HepG2 (cell line): ENCODE measurements around the gene RAD51D. TPM values are rescaled to one million over a fixed set of nuclear protein-coding genes. Genes with fewer than 3 reads are reported as not detected.

Experiments used
- HNRNPLL ChIP-seq: fragments of 200-400 bp; formaldehyde crosslinking; IDR thresholded peaks from 2 replicates; pipeline ENCODE4 v1.6.1; 2017; ENCODE audit warnings: mild to moderate bottlenecking, low read depth, low read length; ENCODE audit not compliant: poor library complexity, severe bottlenecking
- HOXD1 ChIP-seq: sonication (generic); formaldehyde crosslinking; IDR thresholded peaks from 2 replicates; pipeline ENCODE4 v1.5.0; 2020; ENCODE audit warnings: missing genetic modification reagents
- PHF20 ChIP-seq: sonication (generic); formaldehyde crosslinking; IDR thresholded peaks from 2 replicates; pipeline ENCODE4 v1.5.0; 2020; ENCODE audit warnings: mild to moderate bottlenecking, missing genetic modification reagents
- SP1 ChIP-seq, 2 experiments: fragments of 450-650 bp in 1 of 2; sonication (generic) in 1 of 2; formaldehyde crosslinking in 1 of 2; IDR thresholded peaks; 2 replicates each; pipeline versions ENCODE4 v1.4.0 to v1.6.1; 2016 to 2020; ENCODE audit warnings: missing genetic modification reagents in 1 of 2
- polyA plus RNA-seq, 8 experiments: library from polyadenylated mRNA; depleted of rRNA in 3 of 8; stranded (reverse) in 7 of 8; unstranded in 1 of 8; fragments of >200 nt; fragmentation: Illumina TruSeq in 4 of 8; extraction: Trizol in 4 of 8; gene quantifications; 2 replicates each; pipeline versions ENCODE4 v1.2.1 to v1.2.3, GENCODE V29; 2011 to 2016; ENCODE audit warnings: low read depth in 4 of 8, missing spikeins in 1 of 8, mixed read lengths in 1 of 8; ENCODE audit not compliant: insufficient read depth in 1 of 8
- total RNA-seq, 5 experiments: library from RNA; depleted of rRNA; stranded (reverse); fragments of >200 nt; fragmentation: Illumina TruSeq; extraction: Trizol; gene quantifications; 2 replicates each; pipeline ENCODE4 v1.2.3, GENCODE V29; 2016; ENCODE audit warnings: low read depth in 1 of 5
- TF ChIP-seq, protein P1 (sequence below): sonication (generic); formaldehyde crosslinking; IDR thresholded peaks from 2 replicates; pipeline ENCODE4 v1.8.1; 2023; ENCODE audit warnings: mild to moderate bottlenecking, missing genetic modification reagents
- TF ChIP-seq, protein P2 (sequence below): sonication (generic); formaldehyde crosslinking; IDR thresholded peaks from 2 replicates; pipeline ENCODE4; 2020; ENCODE audit warnings: missing genetic modification reagents, mild to moderate bottlenecking, borderline replicate concordance
- TF ChIP-seq, protein P3 (sequence below): sonication (generic); formaldehyde crosslinking; IDR thresholded peaks from 2 replicates; pipeline ENCODE4 v1.8.0; 2022; ENCODE audit warnings: mild to moderate bottlenecking, missing genetic modification reagents
- TF ChIP-seq, protein P4 (sequence below): sonication (generic); formaldehyde crosslinking; IDR thresholded peaks from 2 replicates; pipeline ENCODE4 v1.5.1; 2020; ENCODE audit warnings: mild to moderate bottlenecking, missing genetic modification reagents, moderate library complexity
- TF ChIP-seq, protein P5 (sequence below): sonication (generic); formaldehyde crosslinking; IDR thresholded peaks from 2 replicates; pipeline ENCODE4 v1.4.0; 2020; ENCODE audit warnings: missing genetic modification reagents
- TF ChIP-seq, protein P6 (sequence below): IDR thresholded peaks from 2 replicates; pipeline ENCODE4 v1.6.1; 2016; ENCODE audit warnings: missing genetic modification reagents, missing compliant biosample characterization

Gene RAD51D
- total and polyA plus RNA-seq, 2 of the 13 experiments (the other 11 are each of a cell fraction or from before 2014, with no cell fraction given), result 6.7 to 13.1 TPM

DNA sequence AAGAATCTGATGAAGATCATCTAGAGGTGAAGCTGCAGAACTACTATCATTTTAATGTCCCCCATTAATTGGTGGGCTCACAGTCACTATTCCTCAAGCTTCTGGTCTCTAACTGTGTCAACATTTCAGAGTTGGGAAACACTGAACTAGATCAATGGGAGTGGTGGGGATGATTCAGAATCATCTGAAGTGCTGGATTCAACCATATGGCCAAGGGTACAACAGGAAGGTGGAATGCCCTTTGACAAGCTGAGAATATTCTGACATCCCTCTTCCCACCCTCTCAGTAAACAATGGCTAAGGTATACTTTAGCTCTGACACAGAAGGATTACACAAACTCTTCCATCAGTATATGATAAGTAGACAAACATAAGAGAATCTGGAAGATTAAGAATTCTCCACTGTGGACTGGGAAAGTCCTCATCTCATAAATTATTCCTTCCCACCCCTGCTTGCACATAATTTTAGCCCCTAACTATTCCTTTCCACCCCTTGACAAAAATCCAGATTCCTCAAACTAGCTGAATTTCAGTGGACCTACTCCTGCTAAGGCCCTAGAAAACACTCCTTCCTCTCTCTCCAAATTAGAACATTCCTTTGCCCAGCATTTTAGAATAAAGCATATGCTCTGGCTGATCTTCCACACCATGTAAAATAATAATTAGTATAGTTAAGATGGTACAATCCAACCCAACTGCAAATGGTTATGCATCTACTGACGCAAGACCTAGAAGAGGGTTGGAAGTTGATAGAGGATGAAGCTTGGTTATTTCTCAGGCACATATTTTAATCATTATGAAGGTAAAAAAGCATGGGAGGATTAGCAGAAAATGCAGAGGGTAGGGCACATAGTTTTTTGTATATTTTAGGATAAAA, 39.9 kb downstream of the RAD51D start (continued):
- TF ChIP-seq SP1 (IDR thresholded peaks at IDR 0.05) (no peak), SP1 (CRISPR knock-in tag; IDR thresholded peaks at IDR 0.05) (no peak; the same call in 1 of the 2 replicates), HOXD1 (no peak), HNRNPLL (no peak), PHF20 (CRISPR knock-in tag) (no peak)
- TF ChIP-seq, protein P1, sequence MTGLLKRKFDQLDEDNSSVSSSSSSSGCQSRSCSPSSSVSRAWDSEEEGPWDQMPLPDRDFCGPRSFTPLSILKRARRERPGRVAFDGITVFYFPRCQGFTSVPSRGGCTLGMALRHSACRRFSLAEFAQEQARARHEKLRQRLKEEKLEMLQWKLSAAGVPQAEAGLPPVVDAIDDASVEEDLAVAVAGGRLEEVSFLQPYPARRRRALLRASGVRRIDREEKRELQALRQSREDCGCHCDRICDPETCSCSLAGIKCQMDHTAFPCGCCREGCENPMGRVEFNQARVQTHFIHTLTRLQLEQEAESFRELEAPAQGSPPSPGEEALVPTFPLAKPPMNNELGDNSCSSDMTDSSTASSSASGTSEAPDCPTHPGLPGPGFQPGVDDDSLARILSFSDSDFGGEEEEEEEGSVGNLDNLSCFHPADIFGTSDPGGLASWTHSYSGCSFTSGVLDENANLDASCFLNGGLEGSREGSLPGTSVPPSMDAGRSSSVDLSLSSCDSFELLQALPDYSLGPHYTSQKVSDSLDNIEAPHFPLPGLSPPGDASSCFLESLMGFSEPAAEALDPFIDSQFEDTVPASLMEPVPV (CRISPR knock-in tag), result no peak
- TF ChIP-seq, protein P2, sequence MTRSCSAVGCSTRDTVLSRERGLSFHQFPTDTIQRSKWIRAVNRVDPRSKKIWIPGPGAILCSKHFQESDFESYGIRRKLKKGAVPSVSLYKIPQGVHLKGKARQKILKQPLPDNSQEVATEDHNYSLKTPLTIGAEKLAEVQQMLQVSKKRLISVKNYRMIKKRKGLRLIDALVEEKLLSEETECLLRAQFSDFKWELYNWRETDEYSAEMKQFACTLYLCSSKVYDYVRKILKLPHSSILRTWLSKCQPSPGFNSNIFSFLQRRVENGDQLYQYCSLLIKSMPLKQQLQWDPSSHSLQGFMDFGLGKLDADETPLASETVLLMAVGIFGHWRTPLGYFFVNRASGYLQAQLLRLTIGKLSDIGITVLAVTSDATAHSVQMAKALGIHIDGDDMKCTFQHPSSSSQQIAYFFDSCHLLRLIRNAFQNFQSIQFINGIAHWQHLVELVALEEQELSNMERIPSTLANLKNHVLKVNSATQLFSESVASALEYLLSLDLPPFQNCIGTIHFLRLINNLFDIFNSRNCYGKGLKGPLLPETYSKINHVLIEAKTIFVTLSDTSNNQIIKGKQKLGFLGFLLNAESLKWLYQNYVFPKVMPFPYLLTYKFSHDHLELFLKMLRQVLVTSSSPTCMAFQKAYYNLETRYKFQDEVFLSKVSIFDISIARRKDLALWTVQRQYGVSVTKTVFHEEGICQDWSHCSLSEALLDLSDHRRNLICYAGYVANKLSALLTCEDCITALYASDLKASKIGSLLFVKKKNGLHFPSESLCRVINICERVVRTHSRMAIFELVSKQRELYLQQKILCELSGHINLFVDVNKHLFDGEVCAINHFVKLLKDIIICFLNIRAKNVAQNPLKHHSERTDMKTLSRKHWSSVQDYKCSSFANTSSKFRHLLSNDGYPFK, result no peak
- TF ChIP-seq, protein P3, sequence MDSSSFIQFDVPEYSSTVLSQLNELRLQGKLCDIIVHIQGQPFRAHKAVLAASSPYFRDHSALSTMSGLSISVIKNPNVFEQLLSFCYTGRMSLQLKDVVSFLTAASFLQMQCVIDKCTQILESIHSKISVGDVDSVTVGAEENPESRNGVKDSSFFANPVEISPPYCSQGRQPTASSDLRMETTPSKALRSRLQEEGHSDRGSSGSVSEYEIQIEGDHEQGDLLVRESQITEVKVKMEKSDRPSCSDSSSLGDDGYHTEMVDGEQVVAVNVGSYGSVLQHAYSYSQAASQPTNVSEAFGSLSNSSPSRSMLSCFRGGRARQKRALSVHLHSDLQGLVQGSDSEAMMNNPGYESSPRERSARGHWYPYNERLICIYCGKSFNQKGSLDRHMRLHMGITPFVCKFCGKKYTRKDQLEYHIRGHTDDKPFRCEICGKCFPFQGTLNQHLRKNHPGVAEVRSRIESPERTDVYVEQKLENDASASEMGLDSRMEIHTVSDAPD, result no peak
- TF ChIP-seq, protein P4, sequence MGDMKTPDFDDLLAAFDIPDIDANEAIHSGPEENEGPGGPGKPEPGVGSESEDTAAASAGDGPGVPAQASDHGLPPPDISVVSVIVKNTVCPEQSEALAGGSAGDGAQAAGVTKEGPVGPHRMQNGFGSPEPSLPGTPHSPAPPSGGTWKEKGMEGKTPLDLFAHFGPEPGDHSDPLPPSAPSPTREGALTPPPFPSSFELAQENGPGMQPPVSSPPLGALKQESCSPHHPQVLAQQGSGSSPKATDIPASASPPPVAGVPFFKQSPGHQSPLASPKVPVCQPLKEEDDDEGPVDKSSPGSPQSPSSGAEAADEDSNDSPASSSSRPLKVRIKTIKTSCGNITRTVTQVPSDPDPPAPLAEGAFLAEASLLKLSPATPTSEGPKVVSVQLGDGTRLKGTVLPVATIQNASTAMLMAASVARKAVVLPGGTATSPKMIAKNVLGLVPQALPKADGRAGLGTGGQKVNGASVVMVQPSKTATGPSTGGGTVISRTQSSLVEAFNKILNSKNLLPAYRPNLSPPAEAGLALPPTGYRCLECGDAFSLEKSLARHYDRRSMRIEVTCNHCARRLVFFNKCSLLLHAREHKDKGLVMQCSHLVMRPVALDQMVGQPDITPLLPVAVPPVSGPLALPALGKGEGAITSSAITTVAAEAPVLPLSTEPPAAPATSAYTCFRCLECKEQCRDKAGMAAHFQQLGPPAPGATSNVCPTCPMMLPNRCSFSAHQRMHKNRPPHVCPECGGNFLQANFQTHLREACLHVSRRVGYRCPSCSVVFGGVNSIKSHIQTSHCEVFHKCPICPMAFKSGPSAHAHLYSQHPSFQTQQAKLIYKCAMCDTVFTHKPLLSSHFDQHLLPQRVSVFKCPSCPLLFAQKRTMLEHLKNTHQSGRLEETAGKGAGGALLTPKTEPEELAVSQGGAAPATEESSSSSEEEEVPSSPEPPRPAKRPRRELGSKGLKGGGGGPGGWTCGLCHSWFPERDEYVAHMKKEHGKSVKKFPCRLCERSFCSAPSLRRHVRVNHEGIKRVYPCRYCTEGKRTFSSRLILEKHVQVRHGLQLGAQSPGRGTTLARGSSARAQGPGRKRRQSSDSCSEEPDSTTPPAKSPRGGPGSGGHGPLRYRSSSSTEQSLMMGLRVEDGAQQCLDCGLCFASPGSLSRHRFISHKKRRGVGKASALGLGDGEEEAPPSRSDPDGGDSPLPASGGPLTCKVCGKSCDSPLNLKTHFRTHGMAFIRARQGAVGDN (CRISPR knock-in tag), result no peak
- TF ChIP-seq, protein P5, sequence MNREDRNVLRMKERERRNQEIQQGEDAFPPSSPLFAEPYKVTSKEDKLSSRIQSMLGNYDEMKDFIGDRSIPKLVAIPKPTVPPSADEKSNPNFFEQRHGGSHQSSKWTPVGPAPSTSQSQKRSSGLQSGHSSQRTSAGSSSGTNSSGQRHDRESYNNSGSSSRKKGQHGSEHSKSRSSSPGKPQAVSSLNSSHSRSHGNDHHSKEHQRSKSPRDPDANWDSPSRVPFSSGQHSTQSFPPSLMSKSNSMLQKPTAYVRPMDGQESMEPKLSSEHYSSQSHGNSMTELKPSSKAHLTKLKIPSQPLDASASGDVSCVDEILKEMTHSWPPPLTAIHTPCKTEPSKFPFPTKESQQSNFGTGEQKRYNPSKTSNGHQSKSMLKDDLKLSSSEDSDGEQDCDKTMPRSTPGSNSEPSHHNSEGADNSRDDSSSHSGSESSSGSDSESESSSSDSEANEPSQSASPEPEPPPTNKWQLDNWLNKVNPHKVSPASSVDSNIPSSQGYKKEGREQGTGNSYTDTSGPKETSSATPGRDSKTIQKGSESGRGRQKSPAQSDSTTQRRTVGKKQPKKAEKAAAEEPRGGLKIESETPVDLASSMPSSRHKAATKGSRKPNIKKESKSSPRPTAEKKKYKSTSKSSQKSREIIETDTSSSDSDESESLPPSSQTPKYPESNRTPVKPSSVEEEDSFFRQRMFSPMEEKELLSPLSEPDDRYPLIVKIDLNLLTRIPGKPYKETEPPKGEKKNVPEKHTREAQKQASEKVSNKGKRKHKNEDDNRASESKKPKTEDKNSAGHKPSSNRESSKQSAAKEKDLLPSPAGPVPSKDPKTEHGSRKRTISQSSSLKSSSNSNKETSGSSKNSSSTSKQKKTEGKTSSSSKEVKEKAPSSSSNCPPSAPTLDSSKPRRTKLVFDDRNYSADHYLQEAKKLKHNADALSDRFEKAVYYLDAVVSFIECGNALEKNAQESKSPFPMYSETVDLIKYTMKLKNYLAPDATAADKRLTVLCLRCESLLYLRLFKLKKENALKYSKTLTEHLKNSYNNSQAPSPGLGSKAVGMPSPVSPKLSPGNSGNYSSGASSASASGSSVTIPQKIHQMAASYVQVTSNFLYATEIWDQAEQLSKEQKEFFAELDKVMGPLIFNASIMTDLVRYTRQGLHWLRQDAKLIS (CRISPR knock-in tag), result no peak
- TF ChIP-seq, protein P6, sequence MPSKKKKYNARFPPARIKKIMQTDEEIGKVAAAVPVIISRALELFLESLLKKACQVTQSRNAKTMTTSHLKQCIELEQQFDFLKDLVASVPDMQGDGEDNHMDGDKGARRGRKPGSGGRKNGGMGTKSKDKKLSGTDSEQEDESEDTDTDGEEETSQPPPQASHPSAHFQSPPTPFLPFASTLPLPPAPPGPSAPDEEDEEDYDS, result no peak
